SJSA1 (cell line): ENCODE results near the gene SLC10A7. TPM values are rescaled to one million over a fixed set of nuclear protein-coding genes. Genes with fewer than 3 reads are reported as not detected.

ENCODE experiments used
- DNase-seq, 2 experiments: peaks; one replicate each; pipeline ENCODE4 v3.0.0-alpha.2; 2015 to 2020; ENCODE audit warnings: low spot score in 2 of 2, low read depth in 1 of 2
- H3K27ac ChIP-seq: fragments of 250-450 bp; sonication (Bioruptor Pico); 2 replicates; pipeline ENCODE4 v1.5.1; 2020; ENCODE audit warnings: mild to moderate bottlenecking, moderate library complexity
- H3K27me3 ChIP-seq: fragments of 250-450 bp; sonication (Bioruptor Pico); replicated peaks from 2 replicates; pipeline ENCODE4 v1.5.1; 2020; ENCODE audit warnings: mild to moderate bottlenecking, moderate library complexity
- H3K36me3 ChIP-seq: fragments of 250-450 bp; sonication (Bioruptor Pico); 2 replicates; pipeline ENCODE4 v1.5.1; 2020; ENCODE audit warnings: mild to moderate bottlenecking
- H3K4me1 ChIP-seq: fragments of 250-450 bp; sonication (Bioruptor Pico); replicated peaks from 2 replicates; pipeline ENCODE4 v1.6.1; 2021; ENCODE audit warnings: mild to moderate bottlenecking
- H3K4me3 ChIP-seq: fragments of 250-450 bp; sonication (Bioruptor Pico); 2 replicates; pipeline ENCODE4 v1.5.1; 2020; ENCODE audit warnings: mild to moderate bottlenecking
- H3K9me3 ChIP-seq: fragments of 250-450 bp; sonication (Bioruptor Pico); replicated peaks from 2 replicates; pipeline ENCODE4 v1.5.1; 2020; ENCODE audit warnings: mild to moderate bottlenecking
- total RNA-seq: library from RNA; depleted of rRNA; stranded (reverse); fragments of >200 nt; shearing (Covaris generic); gene quantifications from 2 replicates; pipeline ENCODE4 v1.2.3, GENCODE V29; 2014

Gene SLC10A7
- total RNA-seq, 1 experiment from 2014 or later, result 13.8 TPM

DNA sequence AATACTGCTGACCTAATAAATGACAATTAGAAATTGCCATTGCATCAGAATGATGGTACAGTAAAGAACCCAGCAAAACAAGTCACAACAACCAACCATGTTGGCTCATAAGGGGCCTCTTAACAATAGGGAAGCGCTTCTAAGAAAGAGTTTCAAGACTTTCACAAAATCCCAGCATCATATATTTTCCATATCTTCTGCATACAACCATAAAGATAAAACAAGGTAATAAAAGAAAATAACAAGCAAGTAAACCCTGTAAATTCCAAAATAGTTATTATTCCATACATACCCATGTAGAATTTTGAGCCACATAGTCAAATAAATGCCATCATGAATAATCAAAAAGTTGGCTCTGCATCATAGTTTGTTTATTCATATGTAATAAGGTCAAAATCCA is 8.2 kb downstream of the SLC10A7 start:
- no peak for DNase-seq
- H3K27ac ChIP-seq, result no peak overlapping the region
- no peaks in the 10 kb centered on the region for H3K4me1 ChIP-seq
- H3K9me3 ChIP-seq, result no peaks in the 10 kb centered on the region
- no peaks in the 10 kb centered on the region for H3K27me3 ChIP-seq
- H3K4me3 ChIP-seq, result no peak overlapping the region
- peaks cover 6% of the 10 kb centered on the region; the same call in 1 of the 2 replicates for H3K36me3 ChIP-seq

DNA sequence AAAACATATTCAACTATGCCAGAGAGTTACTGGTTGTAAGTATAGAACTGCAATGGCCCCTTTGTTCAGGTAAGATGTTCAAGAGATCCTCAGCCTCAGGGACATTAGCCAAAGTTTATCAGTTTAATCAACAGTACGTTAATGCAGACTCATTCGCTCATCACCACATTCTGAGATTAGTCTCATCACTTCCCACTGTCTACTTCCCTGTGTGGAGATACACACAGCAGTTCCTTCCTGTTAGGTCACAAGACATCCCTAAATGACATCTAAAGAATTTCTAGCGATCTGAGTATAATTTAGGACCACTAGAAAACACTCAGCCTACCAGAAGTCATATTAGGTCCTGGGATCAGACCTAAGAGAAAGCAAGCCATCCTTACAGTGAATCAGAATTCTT is 10.4 kb downstream of the SLC10A7 start:
- no peak for DNase-seq
- Histone ChIP-seq H3K27ac (no peak overlapping the region), H3K4me1 (no peaks in the 10 kb centered on the region), H3K9me3 (no peaks in the 10 kb centered on the region), H3K36me3 (peaks cover 6% of the 10 kb centered on the region; the same call in 1 of the 2 replicates), H3K4me3 (no peak overlapping the region), H3K27me3 (no peaks in the 10 kb centered on the region)

DNA sequence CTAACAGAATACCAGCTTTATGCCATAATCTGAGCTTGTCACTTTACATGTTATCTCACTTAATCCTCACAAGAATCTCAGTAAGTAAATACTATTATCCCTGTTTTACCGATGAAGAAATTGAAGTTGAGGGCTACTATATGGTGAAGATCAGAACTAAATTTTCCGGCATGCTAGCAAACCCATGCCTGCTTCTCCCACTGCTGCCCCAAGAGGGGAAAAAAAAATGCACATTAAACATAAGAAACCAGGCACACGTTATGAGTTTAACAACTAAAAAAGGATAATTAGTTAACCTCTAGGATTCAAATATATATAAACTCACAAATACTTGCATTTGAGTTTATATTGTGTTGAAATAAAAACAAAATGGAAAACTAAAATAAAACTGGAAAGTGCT is 10.8 kb downstream of the SLC10A7 start:
- no peaks in the 10 kb centered on the region for H3K9me3 ChIP-seq
- no peak for DNase-seq
- no peaks in the 10 kb centered on the region for H3K27me3 ChIP-seq
- no peak overlapping the region for H3K27ac ChIP-seq
- peaks cover 6% of the 10 kb centered on the region; the same call in 1 of the 2 replicates for H3K36me3 ChIP-seq
- H3K4me3 ChIP-seq, result no peak overlapping the region
- no peaks in the 10 kb centered on the region for H3K4me1 ChIP-seq

DNA sequence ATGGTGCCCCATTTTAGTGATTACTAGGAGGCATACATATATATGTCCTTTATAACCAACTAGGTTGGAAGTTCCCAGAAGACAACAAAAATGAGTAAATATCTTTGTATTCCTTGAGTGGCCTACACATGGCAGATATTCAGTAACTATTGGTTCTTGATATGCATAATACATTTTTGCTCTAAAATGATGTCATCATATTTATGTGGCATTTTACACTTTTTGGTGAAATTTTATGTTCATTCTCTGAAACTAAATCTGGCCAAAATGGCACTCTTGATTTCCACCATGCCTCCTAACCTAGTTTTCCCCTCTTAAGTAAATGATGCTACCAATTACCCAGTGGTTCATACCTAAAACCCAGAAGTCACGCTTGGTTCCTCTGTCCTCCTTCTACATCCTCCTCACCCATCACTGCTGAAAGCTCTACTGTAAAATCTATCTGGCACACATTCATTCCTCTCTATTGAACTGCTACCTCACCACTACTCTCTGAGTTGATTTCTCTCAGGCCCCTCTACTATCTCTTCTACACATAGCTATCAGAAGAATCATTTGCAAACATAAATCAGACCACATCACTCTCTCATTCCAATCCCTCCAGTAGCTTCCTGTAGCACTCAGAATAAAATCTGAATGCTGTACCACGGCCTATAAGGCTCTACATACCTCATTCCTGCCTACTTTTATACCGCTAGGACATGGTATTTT is 13.4 kb downstream of the SLC10A7 start:
- Histone ChIP-seq H3K4me3 (no peak overlapping the region), H3K36me3 (no peaks in the 10 kb centered on the region; the same call in 1 of the 2 replicates), H3K4me1 (no peaks in the 10 kb centered on the region), H3K27ac (no peak overlapping the region), H3K27me3 (no peaks in the 10 kb centered on the region), H3K9me3 (no peaks in the 10 kb centered on the region)
- no peak for DNase-seq

DNA sequence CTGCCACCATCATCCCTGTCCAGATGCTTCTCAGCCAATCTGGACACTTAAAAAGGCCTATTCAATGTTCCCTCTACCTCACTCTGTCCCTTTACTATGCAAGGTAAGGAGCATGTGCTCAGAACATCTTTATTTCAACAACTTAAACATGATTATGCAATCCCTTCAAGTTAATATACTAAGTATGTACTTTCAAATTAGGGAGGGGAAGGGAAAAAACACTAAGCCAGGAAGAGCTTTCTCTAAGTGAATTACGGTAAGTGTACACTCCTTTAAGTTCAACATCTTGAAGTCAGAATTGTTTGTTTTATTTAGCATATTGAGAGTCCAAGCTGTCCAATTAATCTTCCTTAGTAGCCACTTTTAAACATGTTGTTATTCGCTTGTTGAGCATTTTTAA is 14.1 kb downstream of the SLC10A7 start:
- DNase-seq, result no peak
- no peaks in the 10 kb centered on the region for H3K27me3 ChIP-seq
- H3K27ac ChIP-seq, result no peak overlapping the region
- no peaks in the 10 kb centered on the region for H3K4me1 ChIP-seq
- no peak overlapping the region for H3K4me3 ChIP-seq
- H3K36me3 ChIP-seq, result no peaks in the 10 kb centered on the region; the same call in 1 of the 2 replicates
- no peaks in the 10 kb centered on the region for H3K9me3 ChIP-seq

DNA sequence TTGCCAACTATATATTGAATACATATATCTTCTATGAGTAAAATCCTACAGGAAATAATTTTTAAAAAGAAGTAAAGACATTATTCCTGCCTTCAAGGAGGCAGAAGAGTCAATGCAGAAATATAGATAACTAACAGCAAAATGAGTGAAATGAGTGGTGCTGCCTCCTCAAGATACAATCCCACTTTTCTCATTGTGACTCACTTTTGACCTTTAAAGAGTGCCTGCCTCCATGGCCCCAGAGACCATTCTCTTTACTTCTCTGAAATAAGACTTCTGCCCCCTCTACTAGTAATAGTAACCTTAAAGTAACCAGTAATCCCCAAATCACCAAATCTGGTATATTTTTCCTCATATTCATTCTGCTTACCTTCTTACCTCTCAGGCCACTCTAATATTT is 15.5 kb downstream of the SLC10A7 start:
- H3K9me3 ChIP-seq, result no peaks in the 10 kb centered on the region
- no peaks in the 10 kb centered on the region; the same call in 1 of the 2 replicates for H3K36me3 ChIP-seq
- H3K4me3 ChIP-seq, result no peak overlapping the region
- DNase-seq, result no peak
- H3K27me3 ChIP-seq, result no peaks in the 10 kb centered on the region
- no peak overlapping the region for H3K27ac ChIP-seq
- H3K4me1 ChIP-seq, result no peaks in the 10 kb centered on the region

DNA sequence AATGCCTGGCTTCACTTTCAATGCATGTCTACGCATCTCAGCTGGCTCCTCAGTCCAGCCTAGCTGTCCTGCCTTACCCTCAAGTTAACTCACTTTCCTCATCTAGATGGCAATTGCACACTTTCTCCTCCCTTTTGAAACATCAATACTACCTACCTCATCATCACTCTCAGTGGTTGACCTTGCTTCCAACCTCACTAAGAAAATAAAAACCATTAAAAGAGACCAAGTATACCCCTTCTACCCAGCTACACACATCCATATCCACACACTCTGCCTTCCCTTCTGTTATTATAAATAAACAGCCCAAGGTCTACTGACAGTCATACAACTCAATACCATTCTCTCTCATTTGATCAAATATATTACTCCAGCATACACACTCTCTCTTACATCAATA is 21.5 kb downstream of the SLC10A7 start:
- no peaks in the 10 kb centered on the region for H3K4me1 ChIP-seq
- H3K36me3 ChIP-seq, result no peaks in the 10 kb centered on the region
- no peak overlapping the region for H3K27ac ChIP-seq

DNA sequence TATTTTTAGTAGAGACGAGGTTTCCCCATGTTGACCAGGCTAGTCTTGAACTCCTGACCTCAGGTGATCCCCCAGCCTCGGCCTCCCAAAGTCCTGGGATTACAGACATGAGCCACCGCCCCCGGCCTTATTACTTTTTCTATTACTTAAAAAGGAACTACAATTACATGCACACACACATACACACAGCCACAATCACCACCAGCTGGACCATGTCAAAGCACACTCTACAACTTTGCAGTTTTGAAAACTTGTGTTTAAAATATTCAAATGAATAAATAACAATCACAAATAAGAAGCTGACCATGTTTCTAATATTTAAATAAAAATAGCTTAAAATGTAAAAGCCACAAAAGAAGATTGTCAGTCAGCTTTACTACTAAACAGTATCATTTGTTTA is 23.4 kb downstream of the SLC10A7 start:
- Histone ChIP-seq H3K9me3 (no peaks in the 10 kb centered on the region), H3K27ac (no peak overlapping the region), H3K4me1 (no peaks in the 10 kb centered on the region), H3K27me3 (no peaks in the 10 kb centered on the region), H3K36me3 (no peaks in the 10 kb centered on the region; the same call in 1 of the 2 replicates), H3K4me3 (no peak overlapping the region)
- DNase-seq, result no peak

More for the DNA sequence above, 21.5 kb downstream of the SLC10A7 start:
- Histone ChIP-seq H3K27me3 (no peaks in the 10 kb centered on the region), H3K4me3 (no peak overlapping the region), H3K9me3 (no peaks in the 10 kb centered on the region)
- no peak for DNase-seq

DNA sequence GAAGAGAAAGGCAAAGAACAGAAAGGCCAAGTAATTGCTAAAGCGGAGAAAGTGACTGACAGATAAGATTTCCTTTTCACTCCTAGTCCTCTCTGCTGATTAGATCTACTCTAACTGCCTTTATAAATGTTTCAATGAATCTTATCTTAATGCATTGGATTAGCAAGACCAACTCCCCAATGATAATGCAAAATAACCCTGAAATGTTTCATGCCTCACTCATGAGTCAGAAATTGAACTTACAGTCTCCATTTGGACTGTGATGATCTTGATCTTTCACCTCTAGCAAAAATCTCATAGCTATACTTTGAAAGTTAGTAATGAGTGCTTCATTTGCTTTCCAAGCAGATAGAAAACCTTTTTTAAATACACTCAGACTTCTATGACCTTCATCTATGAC is 26.5 kb downstream of the SLC10A7 start:
- H3K27me3 ChIP-seq, result no peaks in the 10 kb centered on the region
- H3K4me1 ChIP-seq, result no peaks in the 10 kb centered on the region
- no peak overlapping the region for H3K4me3 ChIP-seq
- DNase-seq, result no peak
- H3K36me3 ChIP-seq, result no peaks in the 10 kb centered on the region; the same call in 1 of the 2 replicates
- no peak overlapping the region for H3K27ac ChIP-seq
- H3K9me3 ChIP-seq, result no peaks in the 10 kb centered on the region

DNA sequence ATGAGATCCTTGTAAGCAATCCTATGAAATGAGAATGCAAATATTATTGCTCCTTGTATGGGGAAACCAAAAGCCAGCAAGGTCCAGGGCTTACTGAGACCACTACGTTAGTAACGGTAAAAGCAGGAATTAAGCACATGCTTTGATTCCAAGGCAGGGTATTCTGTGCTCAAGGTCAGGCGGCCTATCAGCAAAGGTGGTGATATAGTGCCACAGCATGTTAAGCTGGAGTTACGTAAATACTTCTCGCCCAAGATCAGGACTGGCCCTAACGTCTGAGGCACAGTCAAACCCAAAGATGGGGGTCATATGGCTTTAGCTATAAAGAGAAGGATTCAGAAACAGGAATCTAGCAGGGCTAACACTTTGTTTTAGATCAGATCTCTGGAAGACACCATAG is 27.6 kb downstream of the SLC10A7 start:
- Histone ChIP-seq H3K36me3 (no peaks in the 10 kb centered on the region; the same call in 1 of the 2 replicates), H3K4me3 (no peak overlapping the region), H3K9me3 (no peaks in the 10 kb centered on the region), H3K27ac (no peak overlapping the region), H3K27me3 (no peaks in the 10 kb centered on the region), H3K4me1 (no peaks in the 10 kb centered on the region)
- DNase-seq, result no peak

DNA sequence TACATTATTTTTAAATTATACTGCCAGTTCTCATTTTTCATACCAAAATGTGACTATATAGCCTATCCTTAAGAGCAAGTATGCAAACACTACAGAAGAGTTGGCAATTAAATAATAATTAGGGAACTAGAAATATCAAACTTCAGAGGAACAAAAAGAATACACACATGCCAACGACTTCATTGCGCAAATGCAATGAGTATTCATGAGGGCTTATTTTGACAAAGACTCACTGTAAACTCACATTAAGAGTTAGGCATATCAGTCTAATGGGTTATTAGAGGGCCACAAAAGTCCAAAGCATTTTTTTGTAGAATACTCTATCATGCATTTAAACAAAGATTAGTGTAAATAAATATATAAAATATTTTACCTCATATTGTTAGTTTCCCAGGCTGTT is 31.6 kb downstream of the SLC10A7 start:
- H3K4me3 ChIP-seq, result no peak overlapping the region
- H3K9me3 ChIP-seq, result no peaks in the 10 kb centered on the region
- no peak for DNase-seq
- no peak overlapping the region for H3K27ac ChIP-seq
- no peaks in the 10 kb centered on the region for H3K4me1 ChIP-seq
- H3K27me3 ChIP-seq, result no peaks in the 10 kb centered on the region
- H3K36me3 ChIP-seq, result no peaks in the 10 kb centered on the region; the same call in 1 of the 2 replicates

DNA sequence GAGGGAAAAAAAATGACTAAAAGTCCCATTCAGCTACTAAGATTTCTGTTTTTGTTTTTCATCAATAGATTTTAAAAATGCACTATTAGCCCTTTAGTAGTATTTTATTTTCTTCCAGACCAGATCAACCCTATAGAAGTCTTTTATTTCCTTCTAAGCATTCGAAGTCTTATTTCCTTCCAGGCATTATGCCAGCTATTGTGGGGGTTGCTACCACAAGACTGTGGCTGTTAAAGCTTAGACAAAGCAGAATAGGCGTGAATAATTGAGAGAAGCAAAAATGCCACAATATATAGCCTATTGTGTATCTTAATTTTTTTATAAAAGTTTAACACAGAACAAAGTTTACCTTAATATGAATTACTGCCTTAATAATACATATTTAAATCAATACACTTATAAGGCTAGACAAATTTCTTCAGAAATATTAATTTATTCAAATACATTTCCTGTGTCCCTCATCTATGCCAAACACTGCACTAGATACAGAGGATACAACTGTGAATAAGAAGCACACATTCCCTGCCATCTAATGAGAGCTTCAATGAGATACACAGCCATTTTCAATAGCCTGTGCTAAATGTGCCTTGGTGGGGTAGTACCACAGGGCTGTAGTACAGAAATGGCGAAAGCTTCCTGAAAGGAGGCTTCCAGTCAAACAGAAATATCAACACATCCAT is 33.1 kb downstream of the SLC10A7 start:
- no peaks in the 10 kb centered on the region for H3K27me3 ChIP-seq
- no peak overlapping the region for H3K27ac ChIP-seq
- H3K4me3 ChIP-seq, result no peak overlapping the region
- no peak for DNase-seq
- no peaks in the 10 kb centered on the region for H3K36me3 ChIP-seq
- H3K4me1 ChIP-seq, result no peaks in the 10 kb centered on the region
- no peaks in the 10 kb centered on the region for H3K9me3 ChIP-seq

DNA sequence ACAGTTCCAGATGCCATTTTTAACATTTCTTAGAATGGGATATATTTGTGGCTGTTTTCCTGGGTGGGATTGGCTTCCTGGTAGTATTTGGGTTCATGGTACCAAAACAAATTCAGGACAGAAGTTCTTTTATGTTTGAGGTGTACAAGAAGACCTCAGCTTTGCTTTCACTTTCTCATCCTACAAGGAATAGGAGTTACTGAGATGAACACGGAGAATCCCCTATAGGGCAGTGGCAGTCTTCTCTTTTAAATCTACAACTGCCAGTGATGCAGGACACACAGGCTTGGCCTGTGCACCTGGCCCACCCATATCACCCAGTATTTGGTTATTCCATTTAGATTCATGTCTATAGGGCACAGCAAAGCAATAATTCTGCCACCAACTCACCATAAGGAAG is 35.2 kb downstream of the SLC10A7 start:
- Histone ChIP-seq H3K27me3 (no peaks in the 10 kb centered on the region), H3K4me1 (no peaks in the 10 kb centered on the region), H3K9me3 (no peaks in the 10 kb centered on the region), H3K36me3 (no peaks in the 10 kb centered on the region), H3K27ac (no peak overlapping the region), H3K4me3 (no peak overlapping the region)
- DNase-seq, result no peak

DNA sequence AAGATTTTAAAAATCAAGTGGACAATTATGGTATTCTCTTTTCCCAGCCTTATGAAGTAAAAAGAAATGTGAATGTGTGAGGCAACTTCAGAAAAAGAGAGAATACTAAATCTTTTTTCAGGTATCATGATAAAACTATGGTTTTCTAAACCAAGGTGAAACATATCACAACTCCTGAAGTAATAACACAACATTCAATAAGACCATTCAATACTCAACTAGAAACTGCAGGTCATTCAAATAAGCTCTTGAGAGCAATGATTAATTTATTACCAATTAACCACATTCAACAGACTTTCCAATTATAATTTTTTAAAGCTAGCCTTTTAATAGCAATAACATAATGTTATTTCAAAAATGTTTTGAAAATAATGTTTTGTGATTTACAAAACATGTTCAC is 35.8 kb downstream of the SLC10A7 start:
- Histone ChIP-seq H3K4me1 (no peaks in the 10 kb centered on the region), H3K36me3 (no peaks in the 10 kb centered on the region), H3K4me3 (no peak overlapping the region), H3K9me3 (no peaks in the 10 kb centered on the region), H3K27ac (no peak overlapping the region), H3K27me3 (no peaks in the 10 kb centered on the region)
- DNase-seq, result no peak
